ENCODE results near the gene INTS7. TPM values are rescaled to one million over a fixed set of nuclear protein-coding genes. Genes with fewer than 3 reads are reported as not detected.
"Not testable (repeated sequence)": the region's sequence is repeated elsewhere in the genome, so short reads cannot be mapped to it uniquely, and the experiment has no call there.

Gene INTS7
- total RNA-seq, 1 donor from 2014 or later = 22.5 TPM

DNA sequence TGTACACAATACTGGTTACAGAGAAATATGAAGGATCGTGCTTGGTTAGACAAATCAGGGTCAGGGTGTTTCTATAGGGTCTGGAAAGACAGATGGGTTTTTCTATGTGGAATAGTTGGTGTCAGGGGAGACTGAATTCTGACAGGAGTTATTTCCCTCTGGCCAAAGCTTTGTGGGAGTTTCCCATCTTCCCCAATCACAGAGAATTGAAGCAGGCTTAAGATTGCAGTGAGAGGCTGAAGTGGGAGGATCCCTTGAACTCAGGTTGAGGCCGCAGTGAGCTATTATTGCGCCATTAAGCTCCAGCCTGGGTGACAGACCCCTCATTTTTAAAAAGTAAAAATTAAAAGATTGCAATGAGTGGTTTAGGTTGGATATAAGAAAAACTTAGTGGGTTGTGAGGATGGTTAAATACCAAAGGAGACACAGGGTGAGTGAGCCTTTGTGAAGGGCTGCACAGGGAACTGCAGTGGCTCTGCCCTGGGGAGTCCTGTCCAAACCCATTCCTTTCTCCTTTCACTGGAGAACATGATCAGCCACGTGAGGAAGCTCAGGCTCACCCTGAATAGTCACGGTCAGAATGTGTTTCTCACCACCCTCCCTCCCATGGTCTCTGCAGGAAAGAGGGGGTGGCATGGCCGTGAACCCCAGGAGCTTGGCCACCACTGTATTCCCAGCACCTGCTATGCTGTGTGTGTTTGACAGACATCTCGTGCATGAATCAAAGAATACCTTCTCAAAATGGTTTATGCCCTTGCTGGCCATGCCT is 101.2 kb downstream of the INTS7 start:
- no peak for DNase-seq

DNA sequence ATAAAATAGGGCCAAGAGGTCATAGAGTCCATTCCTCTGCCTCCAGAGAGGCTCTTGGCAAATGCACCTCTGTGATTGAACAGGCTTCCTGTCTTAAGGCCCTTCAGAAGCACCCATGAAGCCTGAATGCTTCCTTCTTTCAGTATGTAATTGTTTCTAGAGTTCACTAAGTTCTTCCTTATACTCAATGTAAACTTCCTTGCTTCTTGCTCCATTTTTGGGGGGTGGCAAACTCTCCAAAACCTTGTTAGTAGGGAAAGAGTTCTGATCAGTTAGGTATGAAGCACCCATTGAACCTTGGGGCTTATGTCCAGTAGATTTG is 102.5 kb downstream of the INTS7 start:
- DNase-seq = no peak

DNA sequence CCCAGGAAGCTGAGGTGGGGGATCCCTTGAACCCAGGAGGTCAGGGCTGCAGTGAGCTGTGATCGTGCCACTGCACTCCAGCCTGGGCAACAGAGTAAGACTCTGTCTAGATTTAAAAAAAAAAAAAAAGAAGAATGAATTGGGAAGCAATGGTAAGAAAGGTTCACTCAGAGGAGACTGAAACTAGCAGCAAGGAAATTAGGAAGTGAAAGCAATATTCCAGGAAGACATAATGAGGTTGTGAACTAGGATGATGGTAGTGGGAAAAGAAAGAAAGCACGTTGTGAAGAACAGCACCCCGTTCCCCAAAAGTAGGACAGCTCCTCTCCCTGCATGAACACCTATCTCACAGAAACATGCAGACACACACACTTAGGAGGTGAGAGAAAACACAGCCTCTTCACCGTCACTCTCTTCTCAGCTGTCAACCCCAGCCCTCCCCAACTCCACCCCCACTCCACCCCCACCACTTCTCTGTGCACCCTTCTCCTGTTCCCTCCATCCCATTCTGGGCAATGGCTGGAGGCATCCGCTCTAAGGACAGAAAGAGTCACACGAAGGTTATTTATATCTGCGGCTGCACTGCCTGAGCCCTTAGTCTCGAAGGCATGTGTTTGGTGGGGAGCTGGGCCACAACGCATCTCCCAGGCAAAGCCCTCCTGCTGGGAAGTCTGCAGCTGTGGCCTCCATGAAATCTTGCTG is 103.0 kb downstream of the INTS7 start:
- peak; percentile 75 for DNase-seq

DNA sequence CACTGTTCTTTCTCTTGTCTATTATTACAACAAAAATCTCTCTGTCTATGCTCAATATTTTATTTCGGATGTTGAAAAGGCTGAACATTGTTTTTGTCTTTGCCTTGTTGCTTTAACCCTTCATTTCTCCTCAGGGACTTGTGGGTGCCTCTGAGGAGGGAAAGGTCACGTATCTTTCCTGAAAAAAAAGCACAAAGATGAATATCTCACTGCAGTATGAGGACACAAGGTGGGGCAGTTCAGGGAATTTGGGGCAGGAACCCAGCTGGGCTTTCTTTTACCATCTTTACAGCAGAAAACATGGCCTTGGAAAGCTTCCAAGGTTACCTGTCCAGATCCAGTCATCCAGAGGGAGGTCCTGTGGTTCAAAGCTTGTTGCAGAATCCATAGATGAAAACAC is 105.7 kb downstream of the INTS7 start:
- DNase-seq = no peak

DNA sequence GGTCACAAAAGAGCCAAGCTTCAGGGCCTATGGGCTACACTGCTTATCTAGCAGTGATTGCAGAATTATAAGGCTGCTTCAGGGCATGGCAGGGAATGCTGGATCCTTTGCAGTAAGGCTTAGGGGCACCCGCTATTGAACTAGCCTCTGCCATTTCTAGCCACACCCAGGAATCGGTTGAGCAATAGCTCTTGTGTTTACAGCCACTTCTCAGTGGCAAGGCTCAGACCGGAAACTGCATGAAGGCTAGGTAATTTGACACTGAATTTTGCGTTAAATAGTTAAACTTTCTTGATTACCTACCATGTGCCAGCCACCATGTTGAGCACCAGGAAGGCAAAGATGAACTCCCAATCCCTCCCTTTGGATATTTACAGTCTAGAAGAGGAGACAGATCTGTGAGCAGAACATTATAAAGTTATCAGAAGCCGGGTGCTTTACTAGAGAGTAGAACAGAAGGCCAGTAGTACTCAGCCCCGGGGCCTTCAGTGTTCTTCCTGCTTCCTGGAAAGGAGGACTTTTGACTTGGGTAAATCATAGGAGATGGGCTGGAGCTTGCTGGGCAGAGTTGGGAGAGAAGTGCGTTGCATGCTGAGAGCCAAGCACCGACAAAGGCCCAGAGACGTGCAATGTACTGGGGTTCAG is 106.2 kb downstream of the INTS7 start:
- DNase-seq = no peak

DNA sequence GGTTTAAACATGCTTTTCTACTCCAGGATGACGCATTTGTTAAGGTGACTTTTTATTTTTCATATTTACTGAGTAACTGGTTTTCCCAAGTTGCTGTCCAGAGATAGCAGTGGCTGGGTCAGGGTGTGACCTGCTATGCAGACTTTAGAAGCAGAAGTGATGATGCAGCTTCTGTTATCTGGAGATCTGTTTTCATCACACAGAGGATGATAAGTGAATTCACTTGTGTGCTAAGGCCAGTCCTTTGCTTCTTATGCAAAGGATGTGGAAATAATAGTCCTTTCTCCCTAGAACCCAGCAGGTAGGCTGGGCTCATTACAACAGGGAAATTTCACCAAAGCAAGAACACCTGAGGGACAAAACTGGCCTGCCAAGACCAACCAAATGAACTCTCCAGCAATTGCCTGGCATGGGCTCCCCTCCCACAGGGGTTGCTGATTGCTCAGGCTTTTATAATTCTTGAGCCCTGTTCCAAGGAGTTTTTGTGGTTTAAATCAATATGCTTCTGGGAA is 107.0 kb downstream of the INTS7 start:
- DNase-seq = no peak

DNA sequence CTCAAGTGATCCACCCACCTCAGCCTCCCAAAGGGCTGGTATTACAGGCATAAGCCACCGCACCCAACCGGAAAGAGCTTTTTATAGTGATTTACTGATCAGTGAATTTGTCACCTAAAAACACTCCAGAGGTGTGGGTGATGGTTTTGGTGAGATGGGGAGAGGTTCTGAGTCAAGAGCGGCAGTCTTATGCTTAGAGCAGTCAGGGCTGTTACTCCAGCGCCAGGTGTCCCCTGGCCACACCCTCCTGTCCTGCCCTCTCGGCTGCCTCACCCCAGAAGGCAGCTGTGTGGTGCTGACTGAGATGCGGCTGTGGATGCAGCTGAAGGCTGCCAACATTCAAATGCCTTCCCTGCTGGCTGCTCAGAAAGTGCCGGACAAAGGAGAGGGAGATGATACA is 110.3 kb downstream of the INTS7 start:
- peak; percentile 96 for DNase-seq

DNA sequence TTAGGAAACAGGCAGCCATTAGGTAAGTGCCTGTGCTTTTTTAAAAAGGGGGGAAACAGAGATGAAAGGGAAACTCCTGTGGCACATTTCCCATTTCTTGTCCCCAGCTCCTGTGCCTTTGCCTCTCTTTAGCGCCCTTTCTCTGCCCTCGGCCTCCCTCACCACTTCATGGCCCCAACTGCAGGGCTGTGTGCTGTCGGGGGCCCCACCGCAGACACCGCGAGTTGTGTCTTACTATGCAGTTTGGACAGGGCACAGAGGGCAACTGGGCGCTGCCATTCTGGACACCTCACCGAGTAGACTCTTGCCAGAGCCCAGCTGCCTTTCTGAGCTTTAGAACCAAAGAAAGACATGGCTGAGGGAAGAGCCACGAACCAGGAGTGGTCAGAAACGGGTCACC is 111.1 kb downstream of the INTS7 start:
- DNase-seq = no peak

DNA sequence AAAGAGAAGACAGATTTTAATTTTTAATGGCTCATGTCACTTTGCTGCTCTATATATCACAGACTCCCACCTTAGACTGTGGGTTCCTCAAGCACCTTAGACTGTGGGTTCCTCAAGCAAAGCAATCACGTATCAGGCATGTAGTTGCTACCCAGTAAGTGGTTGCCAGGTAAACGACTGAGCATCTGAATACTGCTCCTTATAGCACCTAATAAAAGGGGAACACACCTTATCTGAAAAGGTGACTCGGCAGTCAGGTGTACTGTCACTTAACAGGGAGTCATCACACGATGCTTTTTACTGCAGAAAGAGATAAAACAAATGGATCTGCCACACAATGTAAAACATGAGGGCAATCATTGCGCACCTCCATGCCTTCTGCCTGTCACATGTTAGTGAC is 112.3 kb downstream of the INTS7 start:
- DNase-seq = no peak

DNA sequence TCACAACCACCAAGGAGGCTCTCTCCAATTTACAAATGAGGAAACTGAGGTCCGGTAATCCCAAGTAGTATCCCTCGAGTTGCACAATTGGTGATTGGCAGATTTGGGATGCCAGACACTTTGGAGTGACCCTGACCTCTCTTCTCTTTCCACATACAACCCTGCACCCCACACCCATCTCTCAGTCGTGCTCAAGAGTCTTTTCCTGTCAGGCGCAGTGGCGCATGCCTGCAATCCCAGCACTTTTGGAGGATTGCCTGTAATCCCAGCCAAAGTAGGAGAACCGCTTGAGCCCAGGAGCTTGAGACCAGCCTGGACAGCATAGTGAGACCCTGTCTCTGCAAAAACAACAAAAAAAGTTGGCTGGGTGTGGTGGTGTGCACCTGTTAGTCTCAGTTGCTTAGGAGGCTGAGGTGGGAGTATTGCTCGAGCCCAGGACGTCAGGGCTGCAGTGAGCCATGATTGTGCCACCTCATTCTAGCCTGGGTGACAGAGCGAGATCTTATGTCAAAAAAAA is 113.7 kb downstream of the INTS7 start:
- no peak for DNase-seq

DNA sequence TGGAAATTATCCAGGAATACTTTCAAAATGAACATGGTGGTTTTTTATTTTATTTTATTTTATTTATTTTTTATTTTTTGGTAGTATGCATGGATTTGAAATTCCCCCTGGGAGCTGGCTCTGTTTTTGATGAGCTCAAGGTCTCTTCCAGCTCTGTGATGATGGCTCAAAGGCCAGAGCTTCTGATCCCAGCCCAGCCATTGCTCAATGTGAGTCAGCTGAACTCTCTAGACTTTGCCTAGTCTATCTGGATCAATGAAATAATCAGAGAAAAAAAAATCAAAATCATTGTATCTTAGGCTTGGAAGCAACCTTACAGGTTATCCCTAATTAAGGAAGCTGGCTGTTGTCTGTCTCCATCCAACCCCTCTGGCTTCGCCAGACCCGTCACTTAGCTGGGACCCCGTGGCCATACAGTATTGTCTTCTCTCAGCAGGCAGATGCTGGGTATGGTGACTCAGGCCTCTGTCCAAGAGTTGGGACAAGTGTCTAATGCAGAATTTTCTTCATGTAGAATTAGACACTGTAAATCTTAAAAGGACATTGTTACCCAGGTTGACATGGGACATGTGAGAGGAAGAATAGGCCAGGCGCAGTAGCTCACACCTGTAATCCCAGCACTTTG is 114.6 kb downstream of the INTS7 start:
- no peak for DNase-seq

DNA sequence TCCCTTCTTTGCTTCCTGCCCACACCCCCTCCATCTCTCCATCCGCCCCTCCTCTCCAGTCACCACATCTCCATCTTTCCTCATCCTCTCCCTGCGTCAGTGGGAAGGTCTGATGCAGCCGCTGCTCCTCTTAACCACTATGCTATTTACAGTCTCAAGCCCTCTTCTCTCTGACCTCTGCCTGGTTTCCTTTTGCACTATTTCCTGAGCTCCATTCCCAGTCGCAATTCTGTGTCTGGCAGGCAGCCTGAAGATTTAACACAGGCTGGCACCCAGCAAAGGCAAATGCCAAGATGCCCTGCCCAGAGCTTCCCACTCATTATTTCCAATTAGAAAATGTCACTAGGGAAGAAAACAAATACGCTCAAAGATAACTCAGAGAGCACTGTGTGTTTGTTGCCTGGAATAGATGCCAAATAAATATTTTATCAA is 115.2 kb downstream of the INTS7 start:
- peak; percentile 78 for DNase-seq

DNA sequence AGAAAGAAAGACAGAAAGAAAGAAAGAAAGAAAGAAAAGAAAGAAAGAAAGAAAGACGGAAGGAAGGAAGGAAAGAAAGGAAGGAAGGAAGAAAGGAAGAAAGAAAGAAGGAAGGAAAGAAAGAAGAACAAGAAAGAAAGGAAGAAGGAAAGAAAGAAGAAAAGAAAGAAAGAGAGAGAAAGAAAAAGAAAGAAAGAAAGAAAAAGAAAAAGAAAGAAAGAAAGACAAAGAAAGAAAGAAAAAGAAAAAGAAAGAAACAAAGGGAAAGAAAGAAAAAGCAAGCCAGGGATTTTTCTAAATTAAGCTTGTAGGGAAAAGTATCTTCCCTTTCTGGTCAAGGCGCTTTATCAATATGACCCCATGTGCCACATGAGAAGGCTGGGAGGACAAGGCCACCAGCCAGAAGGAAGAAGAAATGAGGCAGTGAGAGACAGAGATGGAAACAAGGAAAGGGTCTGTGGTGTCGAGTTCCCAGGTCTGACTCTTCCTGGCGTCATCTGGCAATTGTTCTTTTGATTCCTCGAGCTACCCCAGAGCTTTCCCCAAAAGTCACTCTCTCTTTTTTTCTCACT is 116.4 kb downstream of the INTS7 start:
- DNase-seq = no peak

DNA sequence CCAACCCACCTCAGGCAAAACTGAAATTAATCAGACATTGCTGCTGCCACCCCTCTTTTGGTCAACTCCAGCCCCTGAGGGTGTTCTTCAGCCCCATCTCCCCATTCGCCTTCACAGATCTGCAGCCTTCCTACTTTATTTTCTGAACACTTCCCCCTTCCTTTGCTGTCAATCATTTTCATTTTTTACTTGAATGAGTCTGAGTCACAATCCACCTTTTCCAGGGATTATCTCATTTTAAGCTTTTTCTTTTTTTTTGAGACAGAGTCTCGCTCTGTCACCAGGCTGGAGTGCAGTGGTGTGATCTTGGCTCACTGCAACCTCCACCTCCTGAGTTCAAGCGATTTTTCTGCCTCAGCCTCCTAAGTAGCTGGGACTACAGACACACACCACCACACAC is 118.9 kb downstream of the INTS7 start:
- not testable (repeated sequence) for DNase-seq

DNA sequence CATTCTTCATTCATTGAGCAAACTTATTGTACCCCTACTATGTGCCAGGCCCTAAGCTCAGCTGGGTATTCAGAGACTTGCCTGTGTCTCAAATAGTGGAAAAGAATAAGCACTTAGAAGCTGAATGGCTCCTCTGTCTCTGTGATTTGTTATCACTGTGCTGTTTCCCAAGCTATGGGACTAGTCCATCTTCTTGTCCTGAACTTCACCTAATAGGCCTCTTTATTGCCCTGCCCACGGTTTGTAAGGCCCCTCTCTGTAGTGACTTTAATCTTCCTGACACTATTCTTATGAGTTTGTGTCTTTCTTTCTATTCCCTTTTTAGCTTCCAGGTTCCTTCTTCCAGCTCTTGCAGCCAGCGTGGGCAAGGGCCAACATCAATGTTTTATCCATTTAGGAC is 119.4 kb downstream of the INTS7 start:
- DNase-seq = no peak

DNA sequence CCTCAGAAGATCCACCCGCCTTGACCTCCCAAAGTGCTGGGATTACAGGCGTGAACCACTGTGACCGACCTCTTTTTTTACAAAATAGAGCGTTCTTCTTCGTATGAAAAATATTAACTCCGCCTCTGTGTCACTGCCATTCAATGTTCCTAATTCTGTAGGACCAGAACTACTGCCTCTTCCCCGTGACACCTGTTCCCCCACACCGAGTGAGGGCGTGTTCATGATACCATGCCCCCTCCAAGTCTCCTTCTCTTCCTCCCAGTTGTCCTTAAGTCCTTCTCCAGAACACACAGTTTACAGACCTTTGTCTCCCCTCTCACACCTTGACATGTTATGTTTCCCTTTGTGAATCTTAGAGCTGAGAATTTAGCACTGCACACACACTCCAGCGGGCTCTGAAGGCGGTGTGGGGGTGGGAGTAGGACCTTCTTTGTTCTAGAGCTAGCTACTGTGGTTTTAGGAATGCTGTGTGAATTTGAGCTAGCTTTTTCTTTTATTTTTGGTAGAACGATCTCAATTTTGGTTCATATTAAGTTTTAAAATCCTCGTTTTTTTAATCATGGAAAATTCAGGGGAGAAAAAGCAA is 122.4 kb downstream of the INTS7 start:
- DNase-seq = no peak

DNA sequence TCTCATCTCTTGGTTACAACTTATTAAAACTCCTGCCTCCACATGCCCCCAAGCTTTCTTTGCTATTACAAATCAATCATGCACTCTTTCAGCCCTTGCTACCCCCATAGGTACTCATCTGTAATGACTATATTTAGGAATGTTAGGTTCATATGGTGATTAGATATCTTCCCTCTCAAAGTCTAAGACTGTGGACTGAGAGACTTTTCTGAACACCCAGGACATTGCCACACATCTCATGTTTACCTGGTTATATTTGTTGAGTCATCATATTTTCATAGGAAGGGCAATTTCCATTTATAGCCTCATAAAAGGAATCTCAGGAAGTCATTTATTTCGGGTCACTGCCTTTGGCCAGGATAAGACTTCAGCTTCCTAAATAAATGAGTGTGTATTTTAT is 123.3 kb downstream of the INTS7 start:
- no peak for DNase-seq

DNA sequence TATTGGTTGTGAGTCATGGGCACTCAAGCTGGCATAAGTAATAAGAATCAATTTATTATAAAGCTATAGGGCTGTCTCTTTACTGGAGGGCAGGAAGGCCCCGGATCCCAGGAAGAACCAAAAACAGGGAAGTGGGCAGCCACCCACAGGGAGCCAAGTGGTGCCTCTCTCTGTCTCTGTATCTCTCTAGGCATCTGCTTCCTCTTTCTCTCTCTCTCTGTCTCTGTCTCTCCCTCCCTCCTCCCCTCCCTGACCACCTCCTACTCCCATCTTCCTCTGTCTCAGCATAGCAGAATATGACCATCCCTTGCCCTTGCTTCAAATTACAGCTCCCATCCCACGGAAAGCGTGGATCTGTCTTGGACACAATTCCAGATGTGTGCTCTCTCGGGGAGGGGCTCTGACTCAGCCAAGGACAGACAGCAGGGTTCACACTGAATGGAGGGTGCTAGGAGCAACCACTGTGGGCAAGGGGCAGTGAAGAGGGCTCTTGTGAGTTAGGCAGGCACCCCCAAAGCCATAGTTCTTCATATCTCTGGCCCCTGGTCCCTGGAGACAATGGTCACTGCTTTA is 124.4 kb downstream of the INTS7 start:
- no peak for DNase-seq

DNA sequence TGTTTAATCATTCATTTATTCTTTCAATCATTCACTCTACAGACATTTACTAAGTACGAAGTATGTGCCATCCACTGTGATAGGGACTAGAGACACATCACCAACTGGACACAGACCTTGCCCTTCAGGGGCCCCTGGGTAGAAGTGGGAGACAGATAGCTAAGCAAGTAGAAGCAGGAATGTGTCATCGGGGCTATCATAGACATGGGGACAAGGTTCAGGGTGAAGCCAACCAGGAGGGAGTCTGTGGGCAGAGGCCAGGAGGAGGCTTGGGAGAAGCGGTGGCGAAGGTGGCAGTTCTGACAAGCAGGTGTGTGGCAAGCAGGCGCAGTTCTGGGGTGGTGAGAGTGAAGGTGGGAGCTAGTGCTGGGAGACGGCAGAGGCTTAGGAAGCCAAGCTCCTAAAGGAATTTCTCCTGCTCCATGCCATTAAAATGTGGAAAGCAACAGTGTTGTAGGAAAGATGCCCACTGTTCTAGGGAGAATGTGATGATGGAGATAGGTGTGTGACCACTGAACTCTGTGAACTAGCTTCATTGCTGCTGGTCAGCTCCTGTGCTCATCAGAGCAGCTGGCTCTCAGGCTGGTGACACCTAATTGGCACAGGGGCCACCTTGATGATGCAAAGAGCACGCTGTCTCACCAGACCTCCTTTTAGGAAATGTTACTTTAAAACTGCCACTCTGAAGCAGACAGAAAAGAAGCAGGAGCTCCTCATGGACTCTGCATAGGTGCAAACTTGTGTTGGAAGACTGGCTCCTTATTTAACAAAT is 125.1 kb downstream of the INTS7 start:
- no peak for DNase-seq

DNA sequence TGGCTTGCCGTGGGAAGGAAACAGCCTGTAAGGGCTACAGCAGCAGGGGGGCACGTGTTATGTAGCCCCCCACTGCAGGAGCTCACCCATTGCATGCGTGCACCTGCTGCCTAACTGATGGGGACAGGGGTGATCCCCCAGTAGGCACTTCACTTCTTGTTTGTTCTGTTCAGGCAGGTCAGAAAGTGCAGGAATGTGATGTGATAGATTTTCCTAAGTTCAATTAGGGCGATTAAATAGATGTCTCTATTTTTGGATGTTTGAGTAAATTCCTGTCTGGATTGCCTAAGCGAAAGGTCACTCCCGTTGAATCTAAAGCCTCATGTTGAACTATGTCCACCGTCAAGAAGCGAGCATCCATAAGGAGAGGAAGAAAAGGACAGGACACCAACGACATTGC is 126.0 kb downstream of the INTS7 start:
- DNase-seq = no peak

DNA sequence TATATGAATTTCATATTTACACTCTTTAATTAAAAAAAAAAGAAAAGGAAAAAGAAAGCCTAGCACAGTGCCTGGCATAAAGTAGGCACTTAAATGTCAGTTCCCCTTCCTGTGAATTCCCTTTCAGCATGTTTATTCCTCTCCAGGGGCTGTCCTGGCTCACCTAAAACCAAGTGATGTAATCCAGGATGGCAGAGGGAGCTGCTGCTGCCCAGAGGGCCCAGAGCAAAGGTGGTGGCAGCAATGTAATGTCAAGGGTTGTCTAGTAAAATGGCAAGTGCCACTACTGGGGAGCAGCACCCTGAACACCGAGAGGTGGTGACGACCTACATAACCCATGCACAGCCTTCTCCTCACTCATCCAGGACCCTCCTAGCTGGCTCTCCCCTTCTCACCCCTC is 126.4 kb downstream of the INTS7 start:
- no peak for DNase-seq

Measured in tongue (tissue), 2 donors.